ENCODE results near the gene SIAE. TPM values are rescaled to one million over a fixed set of nuclear protein-coding genes. Genes with fewer than 3 reads are reported as not detected.

SIAE gene
- total RNA-seq, 4 donors from 2014 or later, result 33.9 to 52.5 (median 41.6) TPM

DNA sequence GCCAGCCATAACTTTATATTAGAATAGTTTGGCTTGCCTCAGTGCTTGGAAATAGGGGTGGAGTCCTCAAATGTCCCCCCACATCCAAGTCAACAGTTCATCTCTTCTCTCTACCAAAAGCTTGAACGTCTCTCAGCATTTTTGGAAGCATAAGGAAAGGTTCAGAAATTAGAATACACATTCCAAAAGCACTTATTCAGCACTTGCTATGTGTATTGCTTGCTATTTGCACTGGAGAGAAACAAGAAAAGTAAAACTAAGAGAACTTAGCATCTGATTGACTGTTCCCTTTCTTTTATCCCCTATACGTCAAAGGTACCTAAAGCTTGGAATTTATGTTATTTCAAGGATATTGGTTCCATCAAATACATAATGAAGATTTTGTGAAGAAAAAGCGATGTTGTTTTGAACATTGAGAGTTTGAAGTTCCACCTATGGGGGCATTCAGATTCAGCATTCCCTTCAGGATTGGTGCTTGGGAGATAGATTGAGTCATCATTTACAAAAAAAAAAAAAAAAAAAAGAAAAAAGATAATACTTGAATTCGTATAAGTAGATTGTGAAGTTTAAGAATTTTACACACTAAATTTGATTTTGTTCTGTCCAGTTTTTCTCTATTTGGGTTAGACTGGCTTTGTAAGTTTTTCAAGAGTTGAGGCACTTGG is 49.5 kb downstream of the SIAE start:
- H3K4me1 ChIP-seq, result peaks cover 10 to 19% of the 10 kb centered on the region in 2 donors
- intact Hi-C loops (cut with DNase I), result no loop called here
- 66 to 69% methylated on average over 4 of the region's 4 CpGs for WGBS, 2 donors
- H3K4me3 ChIP-seq (replicated peaks in 1 of 3), result peak overlapping the region in 1 of 3 donors; percentile 93
- H3K9me3 ChIP-seq, result no peaks in the 10 kb centered on the region
- no peak for DNase-seq
- H3K27me3 ChIP-seq, result no peaks in the 10 kb centered on the region
- peaks cover 11 to 23% of the 10 kb centered on the region in 2 donors for H3K36me3 ChIP-seq
- TF ChIP-seq, protein P1, sequence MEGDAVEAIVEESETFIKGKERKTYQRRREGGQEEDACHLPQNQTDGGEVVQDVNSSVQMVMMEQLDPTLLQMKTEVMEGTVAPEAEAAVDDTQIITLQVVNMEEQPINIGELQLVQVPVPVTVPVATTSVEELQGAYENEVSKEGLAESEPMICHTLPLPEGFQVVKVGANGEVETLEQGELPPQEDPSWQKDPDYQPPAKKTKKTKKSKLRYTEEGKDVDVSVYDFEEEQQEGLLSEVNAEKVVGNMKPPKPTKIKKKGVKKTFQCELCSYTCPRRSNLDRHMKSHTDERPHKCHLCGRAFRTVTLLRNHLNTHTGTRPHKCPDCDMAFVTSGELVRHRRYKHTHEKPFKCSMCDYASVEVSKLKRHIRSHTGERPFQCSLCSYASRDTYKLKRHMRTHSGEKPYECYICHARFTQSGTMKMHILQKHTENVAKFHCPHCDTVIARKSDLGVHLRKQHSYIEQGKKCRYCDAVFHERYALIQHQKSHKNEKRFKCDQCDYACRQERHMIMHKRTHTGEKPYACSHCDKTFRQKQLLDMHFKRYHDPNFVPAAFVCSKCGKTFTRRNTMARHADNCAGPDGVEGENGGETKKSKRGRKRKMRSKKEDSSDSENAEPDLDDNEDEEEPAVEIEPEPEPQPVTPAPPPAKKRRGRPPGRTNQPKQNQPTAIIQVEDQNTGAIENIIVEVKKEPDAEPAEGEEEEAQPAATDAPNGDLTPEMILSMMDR (IDR thresholded peaks at IDR 0.05), result no peak
- no peak for TF ChIP-seq POLR2A (IDR thresholded peaks at IDR 0.05)
- no peak overlapping the region for H3K27ac ChIP-seq

DNA sequence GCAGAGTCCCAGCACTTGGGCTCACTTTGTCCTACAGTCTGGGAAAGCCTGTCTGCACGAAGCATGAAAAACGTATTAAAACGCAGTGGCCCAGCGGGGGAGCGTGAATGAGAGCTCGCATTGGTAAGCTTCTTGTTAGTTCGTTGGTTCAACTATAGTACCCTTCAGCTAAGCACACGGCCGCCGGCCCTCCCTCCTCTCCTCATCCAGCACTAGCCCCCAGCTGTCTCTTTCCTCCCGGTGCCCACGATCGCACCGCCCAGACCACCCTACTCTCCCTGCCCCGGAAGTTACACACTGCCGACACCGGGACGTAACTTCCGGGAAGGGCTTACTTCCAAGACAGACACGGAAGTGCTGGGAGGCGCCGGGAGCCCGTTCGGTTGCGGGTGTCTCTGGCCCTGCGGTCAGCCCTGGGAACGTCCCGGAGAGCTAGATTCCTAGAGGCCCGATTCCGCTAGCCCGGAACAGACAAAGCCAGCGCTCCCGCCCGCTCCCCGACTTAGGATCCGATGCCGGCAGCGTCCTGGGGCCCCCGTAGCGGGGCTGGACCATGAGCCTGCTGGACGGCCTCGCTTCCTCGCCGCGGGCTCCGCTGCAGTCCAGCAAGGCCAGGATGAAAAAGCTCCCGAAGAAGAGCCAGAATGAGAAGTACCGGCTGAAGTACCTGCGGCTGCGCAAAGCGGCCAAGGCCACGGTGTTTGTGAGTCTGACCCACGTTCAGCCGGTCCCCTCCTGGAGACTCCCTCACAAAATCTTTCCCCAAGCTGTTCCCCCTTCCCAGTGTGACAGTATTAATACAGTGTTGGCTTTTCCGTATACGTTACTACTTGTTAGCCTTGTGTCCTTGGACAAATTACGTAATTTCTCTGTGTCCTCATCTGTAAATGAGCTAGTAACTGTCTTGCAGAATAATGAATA is 50.7 kb downstream of the SIAE start, which contains the start of gene TBRG1:
TBRG1 (plus strand) TSS at position 334 of the 921 bp plus-strand sequence; CDS start at position 554, 220 bp downstream.
- WGBS, 2 donors, result 0% methylated on average over 44 to 54 of the region's 57 CpGs
- Histone ChIP-seq H3K9me3 (no peaks in the 10 kb centered on the region), H3K4me1 (peaks cover 10 to 19% of the 10 kb centered on the region in 2 donors), H3K27ac (peak within 1 kb of the TSS; percentile 79 to 86 (median 86)), H3K27me3 (no peaks in the 10 kb centered on the region), H3K36me3 (peaks cover 11 to 23% of the 10 kb centered on the region in 2 donors), H3K4me3 (replicated peaks in 1 of 3) (peak within 1 kb of the TSS; percentile 23 to 93 (median 49))
- peak; percentile 90 to 92 for DNase-seq
- TF ChIP-seq, protein P1 (IDR thresholded peaks at IDR 0.05), result no peak
- peak in 1 of 2 donors; percentile 94 for TF ChIP-seq POLR2A (IDR thresholded peaks at IDR 0.05)
- intact Hi-C loops (cut with DNase I), result no loop called here

DNA sequence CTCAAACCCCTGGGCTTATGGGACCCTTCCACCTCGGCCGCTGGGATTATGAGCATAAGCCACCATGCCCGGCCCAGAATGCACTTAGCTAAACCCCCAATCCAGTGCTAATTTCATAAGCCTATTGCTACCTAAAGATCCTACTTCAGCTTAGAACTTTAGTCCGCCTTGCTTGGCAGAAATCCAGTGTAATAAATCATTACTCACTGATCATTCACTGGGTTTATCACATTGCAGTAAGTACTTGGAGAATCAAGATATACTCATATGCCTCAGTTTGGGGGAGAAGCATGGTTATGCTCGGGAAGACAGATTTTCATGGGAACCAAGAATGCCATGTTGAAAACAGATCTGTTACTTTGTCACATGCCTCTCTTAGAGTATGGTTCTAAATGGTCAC is 54.7 kb downstream of the SIAE start:
- no peak for DNase-seq
- H3K36me3 ChIP-seq, result no peaks in the 10 kb centered on the region
- no peaks in the 10 kb centered on the region for H3K9me3 ChIP-seq
- H3K27me3 ChIP-seq, result no peaks in the 10 kb centered on the region
- H3K27ac ChIP-seq, result no peak overlapping the region
- intact Hi-C loops (cut with DNase I), result no loop called here
- H3K4me3 ChIP-seq (replicated peaks in 1 of 3), result no peak overlapping the region
- WGBS, 2 donors, result 89 to 90% methylated on average over 5 of the region's 5 CpGs
- peaks cover 8 to 13% of the 10 kb centered on the region in 2 donors for H3K4me1 ChIP-seq
- no peak for TF ChIP-seq POLR2A (IDR thresholded peaks at IDR 0.05)
- TF ChIP-seq, protein P1 (IDR thresholded peaks at IDR 0.05), result no peak

DNA sequence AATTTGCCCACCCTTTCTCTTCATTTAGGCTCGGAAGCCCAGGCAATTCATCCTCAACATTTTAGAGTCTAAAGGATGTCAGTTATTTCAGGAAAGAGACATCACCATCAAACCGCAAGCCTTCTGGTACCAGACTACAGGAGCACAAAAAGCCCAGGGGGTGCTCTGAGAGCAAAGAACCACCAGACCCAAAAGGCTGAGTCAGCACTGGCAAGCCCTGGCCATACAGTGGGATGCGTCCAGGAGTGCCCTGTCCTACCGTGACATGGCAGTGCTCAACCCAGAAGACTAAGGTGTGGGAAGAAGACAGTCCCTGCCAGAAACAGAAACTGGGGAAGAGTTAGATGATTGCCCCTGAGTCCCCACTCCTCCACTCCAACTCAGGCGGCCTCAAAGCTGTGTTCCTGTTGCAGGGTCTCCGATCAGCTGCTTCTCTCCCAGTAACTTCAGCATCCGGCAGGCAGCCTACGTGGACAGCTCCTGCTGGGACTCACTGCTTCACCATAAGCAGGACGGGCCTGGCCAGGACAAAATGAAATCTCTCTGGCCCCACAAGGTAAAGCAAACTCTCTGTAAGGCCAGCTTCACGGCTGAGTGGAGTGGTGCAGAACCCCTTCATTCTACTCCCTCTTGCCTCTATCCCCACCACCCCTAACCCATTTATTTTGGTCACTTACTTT is 60.8 kb downstream of the SIAE start:
- no peaks in the 10 kb centered on the region for H3K9me3 ChIP-seq
- TF ChIP-seq, protein P1 (IDR thresholded peaks at IDR 0.05), result no peak
- TF ChIP-seq POLR2A (IDR thresholded peaks at IDR 0.05), result no peak
- 63 to 74% methylated on average over 10 of the region's 10 CpGs for WGBS, 2 donors
- H3K27ac ChIP-seq, result no peak overlapping the region
- H3K4me3 ChIP-seq (replicated peaks in 1 of 3), result no peak overlapping the region
- no peaks in the 10 kb centered on the region for H3K27me3 ChIP-seq
- no peaks in the 10 kb centered on the region for H3K4me1 ChIP-seq
- H3K36me3 ChIP-seq, result no peaks in the 10 kb centered on the region
- intact Hi-C loops (cut with DNase I), result no loop called here
- no peak for DNase-seq
